H9 (cell line): ENCODE data around the gene MRPS30. TPM values are rescaled to one million over a fixed set of nuclear protein-coding genes. Genes with fewer than 3 reads are reported as not detected.

ENCODE experiments used
- DNase-seq: peaks from one replicate; pipeline ENCODE4 v3.0.0-alpha.2; 2017
- H2AFZ ChIP-seq: one replicate; pipeline ENCODE4 v1.6.1; 2013; ENCODE audit warnings: mild to moderate bottlenecking, low read length, control low read depth, moderate library complexity
- H2AK5ac ChIP-seq: 2 replicates; pipeline ENCODE4 v1.6.1; 2013; ENCODE audit warnings: low read length, control low read depth, mixed read lengths; ENCODE audit not compliant: insufficient read length
- H2BK120ac ChIP-seq: one replicate; pipeline ENCODE4 v1.6.1; 2013; ENCODE audit warnings: low read depth, mild to moderate bottlenecking, low read length, control low read depth, inconsistent platforms; ENCODE audit not compliant: poor library complexity, severe bottlenecking
- H2BK12ac ChIP-seq: 2 replicates; pipeline ENCODE4 v1.6.1; 2013; ENCODE audit warnings: low read length, control low read depth, mixed read lengths, low read depth; ENCODE audit not compliant: insufficient read length
- H2BK15ac ChIP-seq: 2 replicates; pipeline ENCODE4 v1.6.1; 2013; ENCODE audit warnings: low read depth, low read length, control low read depth
- H2BK20ac ChIP-seq: one replicate; pipeline ENCODE4 v1.6.1; 2013; ENCODE audit warnings: low read depth, mild to moderate bottlenecking, low read length, control low read depth, inconsistent platforms; ENCODE audit not compliant: poor library complexity, severe bottlenecking
- H2BK5ac ChIP-seq: 2 replicates; pipeline ENCODE4 v1.6.1; 2013; ENCODE audit warnings: low read length, control low read depth, mixed read lengths; ENCODE audit not compliant: insufficient read length
- H3K14ac ChIP-seq: 2 replicates; pipeline ENCODE4 v1.6.1; 2013; ENCODE audit warnings: low read length, control low read depth; ENCODE audit not compliant: insufficient read depth
- H3K18ac ChIP-seq: 2 replicates; pipeline ENCODE4 v1.6.1; 2013; ENCODE audit warnings: low read depth, mild to moderate bottlenecking, mixed read lengths, low read length, control low read depth; ENCODE audit not compliant: insufficient read length
- H3K23ac ChIP-seq: 2 replicates; pipeline ENCODE4 v1.6.1; 2013; ENCODE audit warnings: low read length, control low read depth, mixed read lengths, low read depth; ENCODE audit not compliant: insufficient read length
- H3K23me2 ChIP-seq: 2 replicates; pipeline ENCODE4 v1.6.1; 2013; ENCODE audit warnings: low read depth, mild to moderate bottlenecking, mixed read lengths, low read length, control low read depth; ENCODE audit not compliant: insufficient read length, poor library complexity, severe bottlenecking
- H3K27ac ChIP-seq: 2 replicates; pipeline ENCODE4 v1.5.1; 2013; ENCODE audit warnings: low read length, control low read depth, mixed read lengths, low read depth; ENCODE audit not compliant: insufficient read length
- H3K27me3 ChIP-seq: 2 replicates; pipeline ENCODE4 v1.6.1; 2013; ENCODE audit warnings: low read length, control low read depth, inconsistent platforms; ENCODE audit not compliant: insufficient read depth
- H3K4ac ChIP-seq: 2 replicates; pipeline ENCODE4 v1.6.1; 2013; ENCODE audit warnings: low read depth, mild to moderate bottlenecking, control low read depth, inconsistent platforms, low read length, moderate library complexity
- H3K4me1 ChIP-seq: 2 replicates; pipeline ENCODE4 v1.6.1; 2013; ENCODE audit warnings: low read length, control low read depth, inconsistent platforms; ENCODE audit not compliant: insufficient read depth
- H3K4me2 ChIP-seq: 2 replicates; pipeline ENCODE4 v1.6.1; 2013; ENCODE audit warnings: low read length, control low read depth, mixed read lengths; ENCODE audit not compliant: insufficient read length, insufficient read depth
- H3K56ac ChIP-seq: 2 replicates; pipeline ENCODE4 v1.6.1; 2013; ENCODE audit warnings: low read depth, mild to moderate bottlenecking, mixed read lengths, low read length, control low read depth; ENCODE audit not compliant: insufficient read length
- H3K79me1 ChIP-seq: 2 replicates; pipeline ENCODE4 v1.6.1; 2013; ENCODE audit warnings: low read depth, mild to moderate bottlenecking, moderate library complexity, low read length, control low read depth, inconsistent platforms; ENCODE audit not compliant: insufficient read depth, poor library complexity, severe bottlenecking
- H3K79me2 ChIP-seq: 2 replicates; pipeline ENCODE4 v1.6.1; 2013; ENCODE audit warnings: low read length, control low read depth, inconsistent platforms; ENCODE audit not compliant: insufficient read depth
- H3K9ac ChIP-seq: 2 replicates; pipeline ENCODE4 v1.6.1; 2013; ENCODE audit warnings: low read length, control low read depth, mixed read lengths; ENCODE audit not compliant: insufficient read length; ENCODE audit errors: extremely low read depth
- H3K9me3 ChIP-seq: one replicate; pipeline ENCODE4 v1.6.1; 2013; ENCODE audit warnings: low read depth, low read length, inconsistent platforms; ENCODE audit not compliant: control insufficient read depth
- H3T11ph ChIP-seq: one replicate; pipeline ENCODE4 v1.6.1; 2013; ENCODE audit warnings: mild to moderate bottlenecking, low read length, control low read depth, inconsistent platforms
- H4K20me1 ChIP-seq: one replicate; pipeline ENCODE4 v1.6.1; 2013; ENCODE audit not compliant: control insufficient read depth, insufficient read length, insufficient read depth
- H4K5ac ChIP-seq: 2 replicates; pipeline ENCODE4 v1.6.1; 2013; ENCODE audit warnings: low read depth, mild to moderate bottlenecking, mixed read lengths, low read length, control low read depth; ENCODE audit not compliant: insufficient read length
- H4K8ac ChIP-seq: replicated peaks from 2 replicates; pipeline ENCODE4 v1.6.1; 2013; ENCODE audit warnings: low read length, control low read depth, mixed read lengths, low read depth; ENCODE audit not compliant: insufficient read length
- H4K91ac ChIP-seq: 2 replicates; pipeline ENCODE4 v1.6.1; 2013; ENCODE audit warnings: low read depth, mild to moderate bottlenecking, moderate library complexity, mixed read lengths, low read length, control low read depth; ENCODE audit not compliant: insufficient read length
- H3K27ac Mint-ChIP-seq, 3 experiments: 2 replicates in 2 of 3; 3 replicates in 1 of 3; pipeline ENCODE4 v1.8.0; 2020 to 2021; ENCODE audit warnings: mixed read lengths in 3 of 3, mild to moderate bottlenecking in 1 of 3, moderate library complexity in 1 of 3
- H3K27me3 Mint-ChIP-seq: 2 replicates; pipeline ENCODE4 v1.8.0; 2021; ENCODE audit warnings: low read depth, mild to moderate bottlenecking, moderate library complexity, mixed read lengths
- H3K36me3 Mint-ChIP-seq, 3 experiments: 2 replicates in 2 of 3; 3 replicates in 1 of 3; pipeline ENCODE4 v1.8.0; 2020 to 2021; ENCODE audit warnings: low read depth in 3 of 3, mixed read lengths in 3 of 3; ENCODE audit not compliant: insufficient read depth in 1 of 3
- H3K4me1 Mint-ChIP-seq, 2 experiments: 2 replicates each; pipeline ENCODE4 v1.8.0; 2020; ENCODE audit warnings: mixed read lengths in 2 of 2
- H3K4me3 Mint-ChIP-seq, 2 experiments: 2 replicates in 1 of 2; 3 replicates in 1 of 2; pipeline ENCODE4 v1.8.0; 2020 to 2021; ENCODE audit warnings: mild to moderate bottlenecking in 2 of 2, mixed read lengths in 2 of 2, moderate library complexity in 1 of 2
- H3K9me3 Mint-ChIP-seq, 2 experiments: 2 replicates in 1 of 2; 3 replicates in 1 of 2; pipeline ENCODE4 v1.8.0; 2020; ENCODE audit warnings: mild to moderate bottlenecking in 2 of 2, mixed read lengths in 2 of 2, moderate library complexity in 1 of 2
- WGBS: extraction: QIAGEN DNeasy Blood & Tissue Kit; methylation state at CpG from one replicate; pipeline ENCODE4 v1.1.7; 2013; ENCODE audit warnings: missing lambda C conversion rate, low lambda C conversion rate, mixed read lengths; ENCODE audit not compliant: insufficient read length; ENCODE audit errors: extremely low coverage; 5-methylcytosine and 5-hydroxymethylcytosine counted together
- total RNA-seq: library from RNA; stranded (reverse); gene quantifications from 2 replicates; pipeline ENCODE4 v1.2.1, GENCODE V29; 2021
- TF ChIP-seq, protein P1 (sequence below): fragments of 200-600 bp; sonication (generic); conservative IDR thresholded peaks from 3 replicates; pipeline ENCODE4 v1.8.0; 2021; ENCODE audit warnings: antibody characterized with exemption, mild to moderate bottlenecking

Gene MRPS30
- total RNA-seq, 1 experiment from 2014 or later: 76.3 TPM

DNA sequence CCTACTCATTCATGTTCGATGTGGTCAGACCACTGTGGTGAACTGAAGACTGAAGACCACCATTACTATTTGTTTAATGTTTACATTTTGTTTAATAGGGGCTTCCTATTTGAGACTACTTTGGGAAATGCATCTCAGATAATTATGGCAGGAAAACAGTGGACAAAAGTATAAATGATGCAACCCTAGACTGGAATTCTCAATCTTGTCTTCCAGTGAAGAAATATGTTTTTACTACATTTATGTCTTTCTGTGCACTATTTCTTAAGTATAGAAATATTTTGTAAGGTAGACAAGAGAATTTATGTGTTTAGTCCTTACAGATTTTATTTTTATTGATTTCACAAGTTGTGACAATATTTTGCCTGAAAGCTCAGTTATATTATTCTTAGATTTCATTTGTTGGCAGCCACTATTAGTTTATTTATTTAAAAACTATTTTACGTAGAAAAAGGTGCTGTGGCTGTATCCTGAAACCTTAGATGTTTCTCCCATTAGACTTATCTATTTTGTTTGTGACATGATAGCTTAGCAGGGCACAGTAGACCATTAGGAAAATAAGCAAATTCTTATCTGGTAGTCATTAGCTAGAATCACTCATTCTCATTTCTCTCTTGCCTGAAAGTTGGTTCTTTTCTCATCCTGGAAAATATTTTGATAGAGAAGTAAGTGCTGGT, 39.4 kb upstream of the MRPS30 start:
- no peaks in the 10 kb centered on the region for H3K79me2 ChIP-seq
- no peaks in the 10 kb centered on the region for H3K9me3 ChIP-seq
- no CpG with 5 or more reads among the region's 2 CpGs for WGBS
- no peak overlapping the region for H4K5ac ChIP-seq
- H2AFZ ChIP-seq: no peak overlapping the region
- H4K20me1 ChIP-seq: no peaks in the 10 kb centered on the region
- no peak overlapping the region for H3K14ac ChIP-seq
- H3K23ac ChIP-seq: no peak overlapping the region
- no peak overlapping the region for H4K91ac ChIP-seq
- no peak overlapping the region for H2BK120ac ChIP-seq
- H3K79me1 ChIP-seq: no peaks in the 10 kb centered on the region
- TF ChIP-seq, protein P1, sequence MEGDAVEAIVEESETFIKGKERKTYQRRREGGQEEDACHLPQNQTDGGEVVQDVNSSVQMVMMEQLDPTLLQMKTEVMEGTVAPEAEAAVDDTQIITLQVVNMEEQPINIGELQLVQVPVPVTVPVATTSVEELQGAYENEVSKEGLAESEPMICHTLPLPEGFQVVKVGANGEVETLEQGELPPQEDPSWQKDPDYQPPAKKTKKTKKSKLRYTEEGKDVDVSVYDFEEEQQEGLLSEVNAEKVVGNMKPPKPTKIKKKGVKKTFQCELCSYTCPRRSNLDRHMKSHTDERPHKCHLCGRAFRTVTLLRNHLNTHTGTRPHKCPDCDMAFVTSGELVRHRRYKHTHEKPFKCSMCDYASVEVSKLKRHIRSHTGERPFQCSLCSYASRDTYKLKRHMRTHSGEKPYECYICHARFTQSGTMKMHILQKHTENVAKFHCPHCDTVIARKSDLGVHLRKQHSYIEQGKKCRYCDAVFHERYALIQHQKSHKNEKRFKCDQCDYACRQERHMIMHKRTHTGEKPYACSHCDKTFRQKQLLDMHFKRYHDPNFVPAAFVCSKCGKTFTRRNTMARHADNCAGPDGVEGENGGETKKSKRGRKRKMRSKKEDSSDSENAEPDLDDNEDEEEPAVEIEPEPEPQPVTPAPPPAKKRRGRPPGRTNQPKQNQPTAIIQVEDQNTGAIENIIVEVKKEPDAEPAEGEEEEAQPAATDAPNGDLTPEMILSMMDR: no peak
- no peak overlapping the region for H3K4me2 ChIP-seq
- no peak overlapping the region for H3K18ac ChIP-seq
- H3K27ac Mint-ChIP-seq: no peak overlapping the region
- no peak overlapping the region for H4K8ac ChIP-seq
- H3K4ac ChIP-seq: no peak overlapping the region
- no peaks in the 10 kb centered on the region for H3K27me3 ChIP-seq
- H3K27me3 Mint-ChIP-seq: no peaks in the 10 kb centered on the region
- no peaks in the 10 kb centered on the region for H3K4me1 ChIP-seq
- H3K36me3 Mint-ChIP-seq: no peaks in the 10 kb centered on the region; a peak in 1 of 7 replicates
- H3K56ac ChIP-seq: no peak overlapping the region
- H2BK5ac ChIP-seq: no peak overlapping the region
- H3K23me2 ChIP-seq: no peaks in the 10 kb centered on the region
- no peak overlapping the region for H2AK5ac ChIP-seq
- no peak overlapping the region for H2BK20ac ChIP-seq
- no peak overlapping the region for H3T11ph ChIP-seq
- no peaks in the 10 kb centered on the region for H3K9me3 Mint-ChIP-seq
- no peak overlapping the region for H2BK15ac ChIP-seq
- H2BK12ac ChIP-seq: no peak overlapping the region
- H3K9ac ChIP-seq: no peak overlapping the region
- H3K27ac ChIP-seq: no peak overlapping the region
- no peaks in the 10 kb centered on the region for H3K4me1 Mint-ChIP-seq
- no peak for DNase-seq
- no peak overlapping the region for H3K4me3 Mint-ChIP-seq
